ENCODE data around the gene SP110. TPM values are rescaled to one million over a fixed set of nuclear protein-coding genes. Genes with fewer than 3 reads are reported as not detected.

SP110 gene
- total RNA-seq, 4 donors from 2014 or later, result 11.8 to 32.7 (median 21.2) TPM

GRCh38 chr2:230140667-230141066 is 79.1 kb downstream of the SP110 start:
- TF ChIP-seq CTCF (IDR thresholded peaks at IDR 0.05), result no peak
- TF ChIP-seq POLR2AphosphoS5 (IDR thresholded peaks at IDR 0.05), result no peak
- no peak for TF ChIP-seq EP300 (IDR thresholded peaks at IDR 0.05)
- no peak for TF ChIP-seq POLR2A (IDR thresholded peaks at IDR 0.05)
- H3K4me3 ChIP-seq, result no peak overlapping the region
- WGBS, result 85% methylated on average over 3 of the region's 3 CpGs

GRCh38 chr2:230137902-230138539 is 81.8 kb downstream of the SP110 start:
- no peaks in the 10 kb centered on the region for H3K27me3 ChIP-seq
- H3K27ac ChIP-seq, result no peak overlapping the region
- WGBS, result 96% methylated on average over 1 of the region's 1 CpG
- no peak for DNase-seq (ENCODE audit: low spot score in 2 of 2)
- H3K4me1 ChIP-seq, result no peaks in the 10 kb centered on the region
- TF ChIP-seq POLR2AphosphoS5 (IDR thresholded peaks at IDR 0.05) (no peak), CTCF (IDR thresholded peaks at IDR 0.05) (no peak), POLR2A (IDR thresholded peaks at IDR 0.05) (no peak), EP300 (IDR thresholded peaks at IDR 0.05) (no peak)
- H3K36me3 ChIP-seq, result no peaks in the 10 kb centered on the region
- H3K4me3 ChIP-seq, result no peak overlapping the region
- no peaks in the 10 kb centered on the region for H3K9me3 ChIP-seq

More at GRCh38 chr2:230140667-230141066, 79.1 kb downstream of the SP110 start:
- no peaks in the 10 kb centered on the region for H3K4me1 ChIP-seq
- no peaks in the 10 kb centered on the region for H3K27me3 ChIP-seq
- no peaks in the 10 kb centered on the region for H3K36me3 ChIP-seq
- no peak for DNase-seq (ENCODE audit: low spot score in 2 of 2)
- no peak overlapping the region for H3K27ac ChIP-seq
- H3K9me3 ChIP-seq, result no peaks in the 10 kb centered on the region

GRCh38 chr2:230135130-230135525 is 84.7 kb downstream of the SP110 start:
- Histone ChIP-seq H3K27me3 (no peaks in the 10 kb centered on the region), H3K27ac (no peak overlapping the region), H3K36me3 (no peaks in the 10 kb centered on the region), H3K4me1 (no peaks in the 10 kb centered on the region), H3K9me3 (no peaks in the 10 kb centered on the region), H3K4me3 (no peak overlapping the region)
- 41% methylated on average over 4 of the region's 4 CpGs for WGBS
- TF ChIP-seq POLR2A (IDR thresholded peaks at IDR 0.05) (no peak), POLR2AphosphoS5 (IDR thresholded peaks at IDR 0.05) (no peak), EP300 (IDR thresholded peaks at IDR 0.05) (no peak), CTCF (IDR thresholded peaks at IDR 0.05) (no peak)
- no peak for DNase-seq (ENCODE audit: low spot score in 2 of 2)

- TF ChIP-seq POLR2A (IDR thresholded peaks at IDR 0.05) (no peak), POLR2AphosphoS5 (IDR thresholded peaks at IDR 0.05) (no peak), CTCF (IDR thresholded peaks at IDR 0.05) (no peak), EP300 (IDR thresholded peaks at IDR 0.05) (no peak)
- no peaks in the 10 kb centered on the region for H3K36me3 ChIP-seq
- H3K9me3 ChIP-seq, result no peaks in the 10 kb centered on the region
- H3K27me3 ChIP-seq, result no peaks in the 10 kb centered on the region
- H3K27ac ChIP-seq, result no peak overlapping the region
- 53% methylated on average over 1 of the region's 1 CpG for WGBS
- H3K4me3 ChIP-seq, result no peak overlapping the region
- DNase-seq (ENCODE audit: low spot score in 2 of 2), result no peak
- H3K4me1 ChIP-seq, result no peaks in the 10 kb centered on the region
Observed at GRCh38 chr2:230134496-230135129, 85.2 kb downstream of the SP110 start.

GRCh38 chr2:230131366-230131765 is 88.4 kb downstream of the SP110 start:
- H3K4me1 ChIP-seq, result peaks cover 16% of the 10 kb centered on the region
- H3K9me3 ChIP-seq, result no peaks in the 10 kb centered on the region
- H3K27me3 ChIP-seq, result no peaks in the 10 kb centered on the region
- DNase-seq (ENCODE audit: low spot score in 2 of 2), result no peak
- H3K36me3 ChIP-seq, result no peaks in the 10 kb centered on the region
- H3K4me3 ChIP-seq, result no peak overlapping the region
- WGBS, result 56% methylated on average over 4 of the region's 4 CpGs
- H3K27ac ChIP-seq, result peak overlapping the region; percentile 53
- TF ChIP-seq EP300 (IDR thresholded peaks at IDR 0.05), result no peak
- TF ChIP-seq POLR2AphosphoS5 (IDR thresholded peaks at IDR 0.05), result no peak
- no peak for TF ChIP-seq POLR2A (IDR thresholded peaks at IDR 0.05)
- no peak for TF ChIP-seq CTCF (IDR thresholded peaks at IDR 0.05)
